Measurements from ENCODE around the gene TAP1.

TAP1 gene

DNA sequence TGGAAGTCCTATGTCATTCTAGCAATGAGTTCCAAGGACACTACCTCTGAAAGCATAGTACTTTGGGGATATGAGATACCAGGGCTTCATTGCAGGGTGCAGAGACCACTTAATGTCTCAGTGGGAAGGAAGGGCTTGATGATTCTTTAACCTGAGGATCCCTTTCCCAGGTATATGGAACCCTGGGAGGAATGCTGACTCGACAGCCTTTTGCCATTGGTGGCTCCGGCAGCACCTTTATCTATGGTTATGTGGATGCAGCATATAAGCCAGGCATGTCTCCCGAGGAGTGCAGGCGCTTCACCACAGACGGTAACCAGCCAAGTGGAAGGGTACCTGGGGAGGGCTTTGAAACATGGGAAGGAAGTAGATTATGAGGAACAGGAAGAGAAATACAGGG lies 4.7 kb upstream of the TAP1 start:
- DNase-seq: no peak

DNA sequence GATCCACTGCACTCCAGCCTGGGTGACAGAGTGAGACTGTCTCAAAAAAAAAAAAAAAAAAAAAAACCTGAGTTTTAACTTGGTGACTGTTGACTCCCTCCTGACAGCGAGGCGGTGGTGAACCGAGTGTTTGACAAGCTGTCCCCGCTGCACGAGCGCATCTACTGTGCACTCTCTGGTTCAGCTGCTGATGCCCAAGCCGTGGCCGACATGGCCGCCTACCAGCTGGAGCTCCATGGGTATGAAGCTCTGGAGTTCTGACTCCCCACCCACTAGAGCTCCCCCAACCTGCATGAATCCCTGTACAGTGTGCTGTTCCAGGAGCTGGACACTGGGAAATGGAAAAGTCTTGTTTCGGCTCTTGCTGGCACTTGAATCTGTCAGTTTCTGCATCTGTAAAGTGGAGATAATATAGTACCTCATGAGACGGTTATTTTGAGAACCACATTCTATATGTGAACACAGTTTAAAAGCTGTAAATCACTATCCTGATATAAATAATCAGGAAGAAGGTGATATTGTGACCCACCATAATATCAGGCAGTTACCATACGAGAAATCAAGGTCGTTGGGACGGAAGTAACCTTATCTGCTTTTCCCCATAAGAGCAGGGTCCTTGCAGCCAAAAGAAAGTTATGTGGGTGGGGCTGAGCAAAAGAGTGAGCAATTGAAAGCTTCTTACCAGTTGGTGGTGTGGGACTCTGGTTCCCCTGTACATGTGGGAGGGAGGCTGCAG lies 3.8 kb upstream of the TAP1 start:
- no peak for DNase-seq

- DNase-seq: no peak
Measured at GRCh38 chr6:32855467-32856174, 2.1 kb upstream of the TAP1 start.

GRCh38 chr6:32854376-32855178 lies 1.1 kb upstream of the TAP1 start:
- peak; percentile 60 for DNase-seq

GRCh38 chr6:32852844-32853540 lies 512 bp downstream of the TAP1 start:
- no peak for DNase-seq

GRCh38 chr6:32852018-32852843 lies 1.3 kb downstream of the TAP1 start:
- no peak for DNase-seq

- no peak for DNase-seq
Measured at GRCh38 chr6:32851025-32851424, 2.5 kb downstream of the TAP1 start.

DNA sequence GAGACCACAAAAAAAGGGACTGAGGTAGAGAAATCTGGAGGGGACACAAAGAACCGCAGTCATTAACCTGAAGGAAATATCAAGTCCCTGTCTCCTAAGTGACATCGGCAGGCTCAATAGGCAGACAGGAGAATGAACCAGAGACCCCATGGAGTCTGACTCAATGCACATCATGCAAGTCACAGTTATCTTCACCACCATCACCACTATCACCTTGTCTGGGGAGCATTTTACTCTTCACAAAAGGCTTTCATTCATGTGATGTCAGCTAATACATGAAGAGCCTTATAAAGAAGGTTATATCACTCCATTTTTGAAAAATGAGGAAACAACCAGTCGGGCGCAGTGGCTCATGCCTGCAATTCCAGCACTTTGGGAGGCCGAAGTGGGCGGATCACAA lies 4.4 kb downstream of the TAP1 start:
- no peak for DNase-seq

- DNase-seq: no peak
Measured at GRCh38 chr6:32847795-32848194, 5.7 kb downstream of the TAP1 start.

- no peak for DNase-seq
Measured at GRCh38 chr6:32847004-32847403, 6.5 kb downstream of the TAP1 start.

- DNase-seq: peak; percentile 65
Measured at GRCh38 chr6:32845384-32845884, 8.1 kb downstream of the TAP1 start.

- no peak for DNase-seq
Measured at GRCh38 chr6:32844839-32845383, 8.6 kb downstream of the TAP1 start.

DNA sequence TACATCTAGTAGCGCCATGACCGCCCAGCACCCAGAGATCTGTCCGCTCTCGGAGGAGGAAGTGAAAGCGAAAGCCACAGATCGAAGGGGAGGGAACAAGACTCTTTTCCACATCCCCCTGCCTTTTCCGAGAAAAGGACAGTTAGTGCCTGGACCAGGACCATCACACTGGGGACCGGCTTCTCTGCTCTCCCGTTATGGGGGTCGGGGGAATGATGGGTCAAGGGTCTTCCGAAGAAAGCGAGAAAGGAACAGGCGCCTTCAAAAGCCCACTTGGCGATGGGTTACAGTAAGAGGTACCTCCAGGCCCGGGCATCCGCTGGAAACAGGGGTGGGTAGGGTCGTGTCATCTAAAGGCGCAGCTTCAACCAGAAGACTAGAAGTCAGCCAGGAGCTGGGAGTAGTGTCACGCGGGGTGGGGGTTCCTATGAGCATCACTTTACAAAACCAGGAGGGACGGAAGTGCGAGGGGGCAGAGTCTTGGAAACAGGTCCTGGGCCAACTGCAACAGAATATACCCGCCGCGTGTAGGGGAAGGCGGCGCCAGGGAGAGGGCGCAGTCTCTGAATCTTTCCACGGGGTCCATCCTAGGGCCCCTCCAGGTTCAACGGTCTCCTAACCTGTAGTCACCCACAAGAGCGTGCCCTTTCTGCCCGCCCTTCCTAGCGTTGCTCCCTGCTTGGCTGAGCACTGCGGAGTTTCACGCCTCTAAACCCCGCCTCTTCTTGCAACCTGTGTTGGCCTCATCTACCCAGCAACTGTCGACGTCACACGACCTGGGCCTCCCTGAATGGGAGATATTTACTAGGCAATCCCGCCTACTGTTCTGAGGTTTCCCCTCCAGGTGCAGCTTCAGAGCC lies 9.3 kb downstream of the TAP1 start, which contains the start of gene PSMB8:
Gene PSMB8, minus strand, starts transcription at position 69 of the 860 bp plus-strand sequence. Its CDS starts 51 bp downstream, at position 18.
- DNase-seq: peak; percentile 94

DNA sequence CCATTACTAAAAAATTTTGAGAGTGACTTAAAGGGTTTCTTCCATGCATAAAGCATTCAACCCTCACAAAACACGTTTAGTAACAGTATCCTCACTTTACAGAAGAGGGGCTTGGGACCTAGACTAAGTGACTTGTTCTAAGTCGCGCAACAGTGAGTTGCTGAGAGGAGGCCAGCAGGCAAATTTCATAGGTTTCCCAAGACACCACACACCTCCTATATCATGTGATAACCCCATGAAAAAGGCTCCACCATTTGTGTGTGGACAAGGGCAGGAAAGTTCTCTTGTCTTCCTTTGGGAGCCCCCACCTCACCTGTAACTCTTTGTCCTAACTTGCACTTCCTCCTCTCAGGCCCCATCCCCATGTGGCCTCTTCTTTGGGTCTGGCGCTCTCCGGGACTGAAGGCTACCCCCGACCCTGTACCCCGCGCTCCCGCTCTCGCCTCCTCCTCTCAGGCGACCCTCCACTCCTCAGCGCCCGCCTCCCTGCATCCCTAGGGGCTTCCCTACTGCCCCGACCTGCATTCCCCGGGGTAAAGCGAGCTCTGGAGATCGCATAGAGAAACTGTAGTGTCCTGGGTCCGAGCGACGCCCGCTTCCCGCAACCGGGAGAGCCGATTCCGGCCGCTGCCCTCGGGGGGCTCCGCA lies 10.0 kb downstream of the TAP1 start:
- peak; percentile 33 for DNase-seq

GRCh38 chr6:32842690-32843089 lies 10.8 kb downstream of the TAP1 start:
- no peak for DNase-seq

DNA sequence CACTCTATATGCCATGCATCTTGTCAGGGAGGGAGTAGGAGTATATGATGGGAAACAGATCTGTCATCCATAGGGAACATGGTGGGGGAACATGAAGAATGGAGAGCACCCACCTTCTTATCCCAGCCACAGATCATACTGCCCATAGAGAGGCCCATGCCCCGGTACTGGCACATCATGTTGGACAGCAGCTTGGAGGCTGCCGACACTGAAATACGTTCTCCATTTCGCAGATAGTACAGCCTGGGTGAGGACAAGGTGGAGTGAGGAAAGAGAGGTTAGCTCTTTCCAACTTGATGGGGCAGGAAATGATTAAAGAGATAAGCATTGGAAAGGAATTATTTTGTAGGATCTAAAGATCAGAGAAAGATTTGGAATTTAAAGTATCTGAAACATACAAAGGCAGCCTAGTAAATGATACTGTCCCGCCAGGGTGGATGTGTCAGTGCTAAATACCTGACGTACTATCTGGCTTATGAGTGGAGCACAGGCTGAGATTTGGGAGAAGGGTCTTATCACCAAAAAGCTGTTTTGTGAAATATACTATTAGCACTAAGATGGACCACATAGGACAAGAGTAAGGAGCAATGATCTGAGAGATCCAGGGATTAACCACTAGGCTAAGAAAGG lies 11.4 kb downstream of the TAP1 start:
- DNase-seq: no peak

DNA sequence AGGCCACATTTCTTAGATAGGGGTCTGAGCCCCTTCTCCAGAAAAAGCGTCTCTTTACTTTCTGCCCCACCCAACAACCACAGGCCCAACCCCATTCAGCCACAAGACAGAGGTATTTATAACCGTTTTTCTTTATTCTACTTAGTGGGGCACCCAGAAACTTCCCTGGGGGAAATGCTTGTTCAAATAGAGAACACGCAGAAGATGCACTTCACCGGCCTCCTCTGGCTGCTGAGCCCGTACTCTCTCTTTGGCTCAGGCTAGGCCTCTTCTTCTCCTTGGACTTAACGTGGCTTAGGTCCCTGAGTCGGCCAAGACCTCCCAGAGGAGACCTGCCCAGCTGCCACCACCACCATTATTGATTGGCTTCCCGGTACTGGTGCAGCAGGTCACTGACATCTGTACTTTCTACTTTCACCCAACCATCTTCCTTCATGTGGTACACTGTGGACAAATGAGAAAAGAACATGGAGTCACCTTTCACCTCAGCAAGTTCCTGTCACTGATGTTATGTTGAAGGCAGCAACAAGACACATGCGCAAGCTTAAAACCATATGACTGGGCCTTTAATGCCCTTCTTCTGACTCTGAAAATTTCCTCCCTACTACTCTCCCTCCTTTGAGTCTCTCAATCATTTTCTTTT lies 12.8 kb downstream of the TAP1 start:
- DNase-seq: no peak

- DNase-seq: no peak
Measured at GRCh38 chr6:32839356-32839755, 14.1 kb downstream of the TAP1 start.
